AG08396 (cell line): ENCODE measurements around the gene THRA.
A peak's percentile ranks its signal among the peaks of the same experiment; 100 is the strongest.

Experiments used
- DNase-seq: peaks from one replicate; pipeline ENCODE4 v3.0.0; 2012; ENCODE audit warnings: low spot score, mixed read lengths

THRA gene

DNA sequence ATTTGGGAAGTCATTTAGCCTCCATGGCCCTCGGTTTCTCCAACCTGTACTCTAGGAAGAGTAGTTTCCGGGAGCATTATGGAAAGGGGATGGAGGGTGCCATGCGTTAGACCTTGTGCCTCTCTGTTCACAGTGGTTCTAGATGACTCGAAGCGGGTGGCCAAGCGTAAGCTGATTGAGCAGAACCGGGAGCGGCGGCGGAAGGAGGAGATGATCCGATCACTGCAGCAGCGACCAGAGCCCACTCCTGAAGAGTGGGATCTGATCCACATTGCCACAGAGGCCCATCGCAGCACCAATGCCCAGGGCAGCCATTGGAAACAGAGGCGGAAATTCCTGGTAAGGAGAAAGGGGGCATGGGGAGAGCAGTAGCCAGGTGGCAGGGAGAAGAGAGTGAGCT is 21.7 kb downstream of the THRA start:
- no peak for DNase-seq

- DNase-seq: peak; percentile 68
Measured at GRCh38 chr17:40086150-40087044, 23.6 kb downstream of the THRA start.

DNA sequence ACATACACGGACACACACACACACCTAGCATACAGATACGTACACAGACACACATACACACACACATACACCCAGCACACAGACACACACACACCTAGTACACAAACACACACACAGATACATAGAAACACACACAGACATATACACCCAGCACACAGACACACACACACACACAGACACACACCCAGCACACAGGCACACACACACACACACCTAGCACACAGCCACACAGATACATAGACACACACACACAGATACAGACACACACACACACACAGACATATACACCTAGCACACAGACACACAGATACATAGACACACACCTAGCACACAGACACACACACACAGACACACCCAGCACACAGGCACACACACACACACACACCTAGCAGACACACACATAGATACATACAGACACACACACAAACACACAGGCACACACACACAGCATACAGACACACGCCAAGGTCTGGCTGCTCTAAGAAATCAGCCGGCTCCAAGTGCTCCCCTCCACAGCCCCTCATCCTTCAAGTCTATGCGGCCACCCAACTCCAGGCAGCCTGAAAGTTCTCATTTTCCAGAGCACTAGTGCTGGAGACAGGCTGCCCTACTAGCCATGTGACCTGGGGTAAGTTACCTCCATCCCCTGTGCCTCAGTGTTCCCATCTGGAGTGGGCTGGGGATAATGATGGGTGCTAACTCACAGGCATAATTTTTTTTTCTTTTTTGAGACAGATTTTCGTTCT is 24.5 kb downstream of the THRA start:
- DNase-seq: no peak

DNA sequence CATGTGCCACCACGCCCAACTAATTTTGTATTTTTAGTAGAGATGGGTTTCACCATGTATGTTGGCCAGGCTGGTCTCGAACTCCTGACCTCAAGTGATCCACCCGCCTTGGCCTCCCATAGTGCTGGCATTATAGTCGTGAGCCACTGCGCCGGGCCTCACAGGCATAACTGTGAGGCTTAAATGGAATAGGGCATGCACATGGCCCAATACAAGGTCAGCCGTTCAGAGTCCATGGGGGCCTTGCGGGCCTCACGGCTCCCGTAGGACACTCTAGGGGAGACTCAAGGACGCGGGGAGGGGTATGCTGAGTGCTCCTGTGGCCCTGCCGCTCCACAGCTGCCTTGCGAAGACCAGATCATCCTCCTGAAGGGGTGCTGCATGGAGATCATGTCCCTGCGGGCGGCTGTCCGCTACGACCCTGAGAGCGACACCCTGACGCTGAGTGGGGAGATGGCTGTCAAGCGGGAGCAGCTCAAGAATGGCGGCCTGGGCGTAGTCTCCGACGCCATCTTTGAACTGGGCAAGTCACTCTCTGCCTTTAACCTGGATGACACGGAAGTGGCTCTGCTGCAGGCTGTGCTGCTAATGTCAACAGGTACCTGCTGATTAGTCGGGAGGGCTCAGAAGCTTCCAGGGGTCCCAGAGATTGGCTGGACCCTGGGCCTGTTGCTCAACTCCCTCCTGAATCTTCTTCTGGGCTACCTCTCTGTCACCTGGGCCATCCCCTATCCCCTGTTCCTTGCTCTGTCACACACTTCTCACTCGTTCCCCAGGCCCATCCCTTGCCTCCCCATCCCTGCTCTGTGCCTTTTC is 25.3 kb downstream of the THRA start:
- no peak for DNase-seq

- DNase-seq: no peak
Measured at GRCh38 chr17:40089077-40089895, 26.5 kb downstream of the THRA start.

DNA sequence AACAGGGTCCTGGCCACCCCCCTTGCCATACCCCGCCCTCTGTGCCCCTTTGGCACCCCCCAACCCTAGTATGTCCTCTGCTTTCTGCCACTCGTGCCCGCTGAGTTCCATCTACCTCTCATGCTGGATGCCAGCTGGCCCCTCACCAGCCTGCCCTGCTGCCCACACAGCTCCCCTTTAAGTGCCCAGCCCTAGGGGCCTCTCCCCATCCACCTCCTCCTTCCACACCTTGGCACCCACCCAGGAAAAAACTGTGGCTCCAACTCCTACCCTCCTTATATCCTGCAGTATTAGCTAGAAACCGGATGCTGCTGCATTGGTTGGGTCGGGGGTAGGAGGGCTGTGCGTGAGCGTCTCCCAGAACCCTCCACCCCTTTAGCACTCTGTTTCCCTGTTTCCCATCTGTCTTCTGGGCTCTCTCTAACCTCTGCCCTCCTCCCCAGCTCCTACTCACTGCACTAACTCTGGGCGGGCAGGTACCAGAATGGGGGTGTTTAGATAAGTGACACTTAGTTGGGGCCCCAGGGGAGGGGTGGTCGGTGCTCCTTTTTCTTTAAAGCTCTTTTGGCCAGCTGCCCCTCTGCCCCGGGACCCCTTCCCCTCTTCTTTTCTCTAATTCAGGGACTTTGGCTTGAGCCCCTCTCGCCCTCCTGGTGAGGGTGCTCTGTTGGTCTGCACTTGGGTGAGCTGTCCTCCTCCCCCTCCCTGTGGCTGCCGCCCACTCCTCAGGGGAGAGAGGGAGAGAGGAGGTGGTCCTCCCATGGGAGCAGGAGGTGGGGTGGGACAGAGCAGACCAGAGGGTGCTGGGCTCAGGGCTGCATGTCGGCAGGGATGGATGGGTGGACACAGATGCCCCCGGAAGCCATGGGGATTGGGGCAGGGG is 27.7 kb downstream of the THRA start:
- DNase-seq: no peak

DNA sequence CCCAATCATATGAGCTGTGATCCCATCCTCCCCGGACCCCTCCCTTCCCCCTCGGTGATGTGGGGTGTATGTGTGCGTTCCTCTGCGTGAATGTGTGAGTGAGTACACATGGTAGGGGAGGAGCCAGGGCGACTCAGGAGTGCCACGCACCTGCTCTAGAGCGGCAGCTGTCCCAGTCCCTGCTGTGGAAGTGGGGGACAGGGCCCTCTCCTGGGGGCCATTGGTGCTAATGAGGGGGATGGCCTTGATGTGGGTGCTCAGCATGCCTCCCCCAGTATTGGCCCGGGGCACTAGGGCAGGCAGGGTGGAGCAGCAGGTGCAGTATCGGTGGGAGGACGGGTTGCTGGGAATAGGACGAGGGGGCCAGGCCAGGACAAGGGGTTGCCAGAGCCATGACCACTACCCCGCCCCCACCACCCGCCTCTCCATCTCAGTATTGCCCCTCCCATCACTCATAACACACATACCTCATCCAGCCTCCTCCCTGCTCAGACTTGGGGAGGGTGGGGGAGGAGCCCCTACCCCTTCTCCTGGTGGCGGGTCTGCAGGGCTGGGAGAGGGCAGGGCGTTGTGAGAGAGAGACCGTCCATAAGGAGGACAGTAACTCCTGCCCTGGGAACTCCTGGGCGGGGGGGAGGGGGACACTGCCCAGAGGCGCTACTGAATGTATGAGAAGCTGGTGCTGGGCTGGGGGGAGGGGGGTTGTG is 29.1 kb downstream of the THRA start:
- DNase-seq: no peak

DNA sequence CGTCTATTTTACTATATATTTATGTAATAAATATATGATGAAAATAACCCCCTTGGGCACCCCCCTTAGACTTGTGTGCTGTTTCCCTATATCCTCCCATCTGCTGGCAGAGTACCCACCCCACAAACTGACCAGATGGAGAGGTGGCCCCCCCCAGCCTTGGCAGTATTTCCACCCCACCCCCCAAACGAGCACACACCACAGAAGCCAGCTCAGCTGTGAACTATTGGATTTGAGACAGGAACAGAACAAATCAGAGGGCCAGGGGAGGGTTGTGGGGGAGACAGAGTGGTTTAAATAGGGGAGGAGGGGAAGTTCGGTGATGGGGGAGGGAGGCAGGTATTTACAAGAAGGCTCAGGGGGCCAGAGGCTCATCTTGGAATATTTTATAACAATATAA is 29.8 kb downstream of the THRA start:
- DNase-seq: no peak

GRCh38 chr17:40093005-40093579 is 30.3 kb downstream of the THRA start:
- DNase-seq: no peak

DNA sequence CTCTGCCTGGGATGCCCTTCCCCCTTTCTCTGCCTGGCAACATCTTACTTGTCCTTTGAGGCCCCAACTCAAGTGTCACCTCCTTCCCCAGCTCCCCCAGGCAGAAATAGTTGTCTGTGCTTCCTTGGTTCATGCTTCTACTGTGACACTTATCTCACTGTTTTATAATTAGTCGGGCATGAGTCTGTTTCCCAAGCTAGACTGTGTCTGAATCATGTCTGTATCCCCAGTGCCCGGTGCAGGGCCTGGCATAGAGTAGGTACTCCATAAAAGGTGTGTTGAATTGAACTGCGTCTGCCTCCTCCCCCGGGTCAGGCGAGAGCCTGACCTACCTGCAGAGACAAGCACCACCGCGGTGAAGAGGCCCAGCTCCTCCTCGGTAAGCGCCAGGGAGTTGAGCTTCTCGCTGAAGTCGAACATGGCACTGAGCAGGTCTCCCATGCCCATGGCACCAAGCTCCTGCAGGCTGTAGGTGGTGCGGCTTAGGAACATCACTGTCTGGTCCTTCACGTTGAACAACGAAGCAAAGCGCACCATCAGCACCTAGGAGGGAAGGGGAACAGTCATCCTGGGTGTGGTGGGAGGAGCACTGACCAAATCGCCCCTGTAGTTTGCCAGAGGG is 30.9 kb downstream of the THRA start:
- DNase-seq: no peak

GRCh38 chr17:40094874-40095273 is 32.1 kb downstream of the THRA start:
- DNase-seq: no peak

DNA sequence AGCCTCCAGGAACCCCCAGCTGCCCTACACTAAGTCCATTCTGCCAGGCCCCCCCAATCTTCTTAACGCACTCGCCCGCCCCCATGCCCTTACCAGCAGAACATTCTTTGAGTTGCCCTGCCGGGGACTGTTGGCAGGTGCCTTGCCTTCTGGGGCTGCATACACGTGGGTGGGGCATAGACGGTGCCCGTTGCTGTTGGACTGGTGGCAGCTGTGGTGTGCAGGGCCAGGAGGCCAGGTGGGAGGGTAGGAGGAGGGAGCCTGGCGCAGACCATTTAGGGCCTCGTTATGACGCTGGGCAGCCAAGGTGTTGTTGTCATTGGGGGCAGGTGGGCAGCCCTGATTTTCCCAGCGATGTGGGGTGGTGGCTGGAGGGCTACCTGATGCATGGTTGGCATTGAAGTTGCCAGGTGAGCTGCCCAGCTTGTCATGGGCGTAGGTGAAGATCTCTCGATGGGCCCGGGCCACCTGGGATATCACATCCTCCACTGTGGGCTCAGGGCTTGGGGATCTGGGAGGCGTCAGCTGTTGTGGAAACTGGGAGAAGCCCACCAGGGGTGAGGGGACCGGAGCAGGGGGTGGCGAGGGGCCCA is 32.7 kb downstream of the THRA start:
- no peak for DNase-seq

GRCh38 chr17:40095944-40096791 is 33.4 kb downstream of the THRA start:
- DNase-seq: no peak

- DNase-seq: no peak
Measured at GRCh38 chr17:40097087-40097486, 34.3 kb downstream of the THRA start.

GRCh38 chr17:40097931-40098845 is 35.4 kb downstream of the THRA start:
- DNase-seq: peak; percentile 65

- peak; percentile 96 for DNase-seq
Measured at GRCh38 chr17:40098846-40099618, 36.3 kb downstream of the THRA start.
